Prostate gland (tissue), 2 donors: Measurements from ENCODE around the gene SV2C. TPM values are rescaled to one million over a fixed set of nuclear protein-coding genes. Genes with fewer than 3 reads are reported as not detected.

ENCODE experiments used
- DNase-seq: peaks from one replicate; pipeline ENCODE4 v3.0.0-alpha.2; 2019; ENCODE audit warnings: low spot score
- H3K27ac ChIP-seq, 2 donors: fragments of 200-600 bp; sonication (generic); 2 replicates each; pipeline ENCODE4 v1.5.1; 2017 to 2019
- H3K27me3 ChIP-seq: fragments of 200-600 bp; sonication (generic); replicated peaks from 2 replicates; pipeline ENCODE4 v1.5.1; 2019; ENCODE audit not compliant: insufficient read depth
- H3K36me3 ChIP-seq, 2 donors: fragments of 200-600 bp; sonication (generic); 1 replicate in 1 of 2; 2 replicates in 1 of 2; pipeline versions ENCODE4 v1.5.1 to v1.8.1; 2017 to 2019
- H3K4me1 ChIP-seq: fragments of 200-600 bp; sonication (generic); replicated peaks from 2 replicates; pipeline ENCODE4 v1.5.1; 2019
- H3K4me3 ChIP-seq, 2 donors: fragments of 200-600 bp; sonication (generic); 2 replicates each; pipeline ENCODE4 v1.5.1; 2017 to 2019
- H3K9me3 ChIP-seq: fragments of 200-600 bp; sonication (generic); 2 replicates; pipeline ENCODE4 v1.5.1; 2017
- CTCF ChIP-seq, 4 experiments: fragments of 200-600 bp in 2 of 4; fragments of 450-650 bp in 2 of 4; sonication (generic) in 2 of 4; IDR thresholded peaks; 1 replicate in 3 of 4; 2 replicates in 1 of 4; pipeline ENCODE4 v1.5.1; 2016 to 2019; ENCODE audit warnings: antibody characterized with exemption in 4 of 4, mild to moderate bottlenecking in 2 of 4, moderate library complexity in 2 of 4
- POLR2A ChIP-seq: fragments of 450-650 bp; IDR thresholded peaks from one replicate; pipeline ENCODE4 v1.6.1; 2016; ENCODE audit warnings: antibody characterized with exemption, mild to moderate bottlenecking
- POLR2AphosphoS5 ChIP-seq: sonication (generic); formaldehyde crosslinking; IDR thresholded peaks from one replicate; pipeline ENCODE4 v1.6.1; 2017; ENCODE audit warnings: antibody characterized with exemption
- WGBS: methylation state at CpG from one replicate; pipeline ENCODE4 v1.1.5; 2018; 5-methylcytosine and 5-hydroxymethylcytosine counted together
- intact Hi-C: fragments of 100-400 bp; cut with DNase I; formaldehyde crosslinking; loops from one replicate; pipeline ENCODE4 v1.14.2; 2022
- total RNA-seq, 2 donors: library from RNA; depleted of rRNA; stranded (reverse); fragments of >200 nt; gene quantifications; one replicate each; pipeline ENCODE4 v1.1.0, GENCODE V29; 2016

Gene SV2C
- total RNA-seq, 2 donors from 2014 or later = 0.28 to 0.96 TPM

- no peaks in the 10 kb centered on the region for H3K36me3 ChIP-seq
- no peaks in the 10 kb centered on the region for H3K27me3 ChIP-seq
- no peak for DNase-seq
- H3K27ac ChIP-seq = peak overlapping the region in 1 of 2 donors; percentile 3
- no peaks in the 10 kb centered on the region for H3K4me1 ChIP-seq
- no peak overlapping the region for H3K4me3 ChIP-seq
- H3K9me3 ChIP-seq = no peaks in the 10 kb centered on the region
- TF ChIP-seq POLR2A (no peak), POLR2AphosphoS5 (no peak), CTCF (IDR thresholded peaks at IDR 0.05) (no peak)
- 54% methylated on average over 5 of the region's 5 CpGs for WGBS
- intact Hi-C loops = no loop called here
Measured at GRCh38 chr5:76379316-76379715, 296.1 kb downstream of the SV2C start.

DNA sequence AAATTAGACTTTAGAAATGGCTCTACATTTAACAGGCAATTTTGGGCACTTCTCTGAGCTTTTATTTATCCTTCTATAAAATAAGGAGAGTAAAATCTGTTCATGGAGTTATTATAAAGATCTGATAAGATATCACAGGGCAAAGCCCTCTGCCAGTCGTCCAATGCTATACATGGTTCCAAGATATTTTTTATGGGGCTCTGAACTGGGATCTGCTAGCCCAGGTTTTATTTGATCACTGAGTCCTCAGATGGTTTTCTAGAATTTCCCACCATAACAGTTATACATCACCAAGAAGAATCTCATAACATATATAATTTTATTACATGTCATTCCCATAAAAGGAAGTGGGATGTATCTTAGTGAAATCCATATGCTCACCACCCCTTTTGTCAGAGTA lies 296.7 kb downstream of the SV2C start:
- no peak overlapping the region for H3K4me3 ChIP-seq
- no peaks in the 10 kb centered on the region for H3K27me3 ChIP-seq
- H3K9me3 ChIP-seq = no peaks in the 10 kb centered on the region
- H3K36me3 ChIP-seq = no peaks in the 10 kb centered on the region
- TF ChIP-seq CTCF (IDR thresholded peaks at IDR 0.05) (no peak), POLR2A (no peak), POLR2AphosphoS5 (no peak)
- intact Hi-C loops = no loop called here
- no peaks in the 10 kb centered on the region for H3K4me1 ChIP-seq
- H3K27ac ChIP-seq = peak overlapping the region in 1 of 2 donors; percentile 3
- WGBS = 13% methylated on average over 1 of the region's 1 CpG
- no peak for DNase-seq

DNA sequence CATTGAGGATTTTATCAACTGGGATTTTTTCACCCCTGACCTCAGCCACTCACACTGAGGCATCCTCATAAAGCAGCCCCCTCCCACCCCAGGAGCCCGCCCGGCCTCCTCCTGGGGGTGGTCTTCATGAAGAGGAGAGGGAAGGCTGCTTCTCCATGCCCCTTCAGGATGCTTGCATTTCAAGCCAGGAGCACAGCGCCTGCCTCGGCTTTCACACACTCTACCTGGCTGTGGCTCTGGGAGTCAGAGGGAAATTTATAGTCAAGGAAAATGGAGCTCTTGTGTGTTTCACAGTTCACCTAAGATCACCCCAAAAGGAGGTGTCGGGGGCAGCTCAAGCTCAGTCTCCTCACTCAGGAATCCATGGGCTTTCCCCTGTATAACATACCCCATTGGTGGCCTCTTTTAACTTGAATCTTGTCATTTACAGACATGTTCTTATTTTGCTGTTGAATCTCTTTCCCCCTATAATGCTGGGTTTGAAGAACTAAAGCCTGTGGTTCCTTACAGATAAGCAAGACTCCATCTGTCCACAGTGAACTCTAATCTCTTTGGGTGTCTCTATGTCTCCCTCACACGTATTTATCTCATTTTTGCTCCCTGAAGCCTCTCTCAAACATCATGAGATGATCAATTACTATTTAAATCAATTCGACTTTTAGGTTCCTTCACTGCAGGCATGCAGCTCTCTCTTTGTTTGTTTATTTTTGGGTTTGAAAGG lies 297.3 kb downstream of the SV2C start:
- Histone ChIP-seq H3K27me3 (no peaks in the 10 kb centered on the region), H3K36me3 (no peaks in the 10 kb centered on the region), H3K27ac (peak overlapping the region in 1 of 2 donors; percentile 43), H3K4me1 (no peaks in the 10 kb centered on the region), H3K9me3 (no peaks in the 10 kb centered on the region), H3K4me3 (no peak overlapping the region)
- no peak for TF ChIP-seq CTCF (IDR thresholded peaks at IDR 0.05)
- TF ChIP-seq POLR2A = no peak
- no peak for TF ChIP-seq POLR2AphosphoS5
- intact Hi-C loops = no loop called here
- 72% methylated on average over 7 of the region's 7 CpGs for WGBS
- no peak for DNase-seq

DNA sequence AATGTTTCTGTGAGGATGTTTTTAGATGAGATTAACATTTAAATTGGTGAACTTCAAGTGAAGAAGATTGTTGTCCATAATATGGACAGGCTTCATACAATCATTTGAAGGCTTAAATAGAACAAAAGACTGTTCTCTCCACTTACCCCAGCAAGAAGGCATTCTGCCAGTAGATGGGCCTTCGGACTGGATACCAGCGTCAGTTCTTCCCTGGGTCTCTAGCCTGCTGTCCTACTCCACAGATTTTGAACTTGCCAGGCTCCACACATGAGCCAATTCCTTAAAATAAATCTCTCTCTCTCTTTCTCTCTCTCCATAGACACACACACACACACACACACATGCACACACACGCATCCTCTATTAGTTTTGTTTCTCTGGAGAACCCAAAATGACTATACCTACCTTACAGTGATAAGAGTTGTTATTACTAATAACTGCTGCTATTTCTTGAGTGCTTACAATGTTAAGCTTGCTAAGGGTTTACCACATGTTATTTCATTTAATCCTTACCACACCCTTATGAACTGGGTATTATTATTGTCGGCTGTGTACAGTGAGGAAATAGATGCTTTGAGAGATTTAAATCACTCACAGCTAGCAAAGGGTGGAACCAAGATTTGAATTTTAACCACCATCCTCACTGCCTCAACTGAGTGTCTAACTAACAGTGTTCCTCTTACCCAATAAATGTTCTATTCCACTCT lies 300.1 kb downstream of the SV2C start:
- H3K9me3 ChIP-seq = no peaks in the 10 kb centered on the region
- intact Hi-C loops = no loop called here
- TF ChIP-seq POLR2A = no peak
- no peak for TF ChIP-seq POLR2AphosphoS5
- no peak for TF ChIP-seq CTCF (IDR thresholded peaks at IDR 0.05)
- WGBS = 79% methylated on average over 4 of the region's 4 CpGs
- H3K4me3 ChIP-seq = no peak overlapping the region
- H3K36me3 ChIP-seq = no peaks in the 10 kb centered on the region
- DNase-seq = no peak
- no peaks in the 10 kb centered on the region for H3K27me3 ChIP-seq
- no peak overlapping the region for H3K27ac ChIP-seq
- peaks cover 3% of the 10 kb centered on the region for H3K4me1 ChIP-seq

- intact Hi-C loops = no loop called here
- Histone ChIP-seq H3K27ac (no peak overlapping the region), H3K9me3 (no peaks in the 10 kb centered on the region), H3K4me3 (no peak overlapping the region), H3K27me3 (no peaks in the 10 kb centered on the region), H3K4me1 (peaks cover 5% of the 10 kb centered on the region), H3K36me3 (no peaks in the 10 kb centered on the region)
- DNase-seq = no peak
- TF ChIP-seq CTCF (IDR thresholded peaks at IDR 0.05) = no peak
- no peak for TF ChIP-seq POLR2A
- no peak for TF ChIP-seq POLR2AphosphoS5
- WGBS = 29% methylated on average over 4 of the region's 4 CpGs
Measured at GRCh38 chr5:76384189-76384588, 301.0 kb downstream of the SV2C start.
